Measurements from ENCODE around the gene PFKFB1.

- TF ChIP-seq POLR2A (IDR thresholded peaks at IDR 0.05) (no peak), CTCF (IDR thresholded peaks at IDR 0.05) (no peak)
These were observed 47.5 kb upstream of the PFKFB1 start for GRCh38 chrX:55041514-55041913.

Data from esophagus squamous epithelium (tissue), 4 donors.